Breast epithelium (tissue), 4 donors: ENCODE measurements around the gene SLBP. TPM values are rescaled to one million over a fixed set of nuclear protein-coding genes. Genes with fewer than 3 reads are reported as not detected.

Source experiments
- DNase-seq, 2 donors: peaks; one replicate each; pipeline ENCODE4 v3.0.0-alpha.2; 2019; ENCODE audit warnings: low spot score in 2 of 2
- H3K27ac ChIP-seq, 2 donors: fragments of 200-600 bp; sonication (generic) in 1 of 2; one replicate each; pipeline ENCODE4 v1.5.1; 2016 to 2019; ENCODE audit warnings: mild to moderate bottlenecking in 1 of 2
- H3K27me3 ChIP-seq, 2 donors: fragments of 200-600 bp; sonication (generic) in 1 of 2; one replicate each; pipeline versions ENCODE4 v1.5.1 to v1.6.0; 2017 to 2019; ENCODE audit warnings: control low read depth in 1 of 2, mild to moderate bottlenecking in 1 of 2
- H3K36me3 ChIP-seq: fragments of 200-600 bp; one replicate; pipeline ENCODE4 v1.5.1; 2019
- H3K4me1 ChIP-seq, 2 donors: fragments of 200-600 bp; sonication (generic); one replicate each; pipeline ENCODE4 v1.5.1; 2016 to 2019; ENCODE audit warnings: control low read depth in 1 of 2
- H3K4me3 ChIP-seq, 3 donors: fragments of 200-600 bp; sonication (generic); 1 replicate in 2 of 3; 2 replicates in 1 of 3; pipeline ENCODE4 v1.5.1; 2016 to 2019; ENCODE audit warnings: mild to moderate bottlenecking in 3 of 3, moderate library complexity in 2 of 3
- H3K9me3 ChIP-seq, 2 donors: fragments of 200-600 bp; sonication (generic) in 1 of 2; one replicate each; pipeline ENCODE4 v1.5.1; 2016 to 2019; ENCODE audit warnings: control low read depth in 1 of 2
- CTCF ChIP-seq, 3 donors: fragments of 450-650 bp; IDR thresholded peaks; one replicate each; pipeline ENCODE4 v1.5.1; 2016 to 2017; ENCODE audit warnings: antibody characterized with exemption in 3 of 3, mild to moderate bottlenecking in 3 of 3, moderate library complexity in 3 of 3
- POLR2A ChIP-seq: fragments of 450-650 bp; IDR thresholded peaks from one replicate; pipeline ENCODE4 v1.6.1; 2016; ENCODE audit warnings: antibody characterized with exemption, mild to moderate bottlenecking, moderate library complexity
- POLR2AphosphoS5 ChIP-seq, 3 donors: sonication (generic); formaldehyde crosslinking; IDR thresholded peaks; one replicate each; pipeline ENCODE4 v1.6.1; 2017; ENCODE audit warnings: antibody characterized with exemption in 3 of 3
- intact Hi-C: fragments of 100-400 bp; cut with DNase I; formaldehyde crosslinking; loops from one replicate; pipeline ENCODE4 v1.15.1; 2023; ENCODE audit warnings: low total_unique reads
- total RNA-seq, 3 donors: library from RNA; depleted of rRNA; stranded (reverse); fragments of >200 nt; gene quantifications; one replicate each; pipeline ENCODE4 v1.1.0, GENCODE V29; 2016

SLBP gene
- total RNA-seq, 3 donors from 2014 or later: 45.1 to 52.0 (median 45.6) TPM

- H3K4me3 ChIP-seq: no peak overlapping the region
- H3K4me1 ChIP-seq: no peaks in the 10 kb centered on the region
- intact Hi-C loops: loop anchor here (10.0 kb wide), 1 partner anchor 141 kb away; the partner anchor contains the start of gene FGFR3
- no peak for TF ChIP-seq POLR2AphosphoS5 (IDR thresholded peaks at IDR 0.05)
- TF ChIP-seq CTCF (IDR thresholded peaks at IDR 0.05): no peak
- TF ChIP-seq POLR2A: no peak
- H3K27ac ChIP-seq: no peak overlapping the region
- no peaks in the 10 kb centered on the region for H3K27me3 ChIP-seq
- no peaks in the 10 kb centered on the region for H3K9me3 ChIP-seq
- no peaks in the 10 kb centered on the region for H3K36me3 ChIP-seq
- no peak for DNase-seq
Measured at GRCh38 chr4:1653776-1654175, 58.3 kb downstream of the SLBP start.

GRCh38 chr4:1652088-1652487, 60.0 kb downstream of the SLBP start:
- H3K27me3 ChIP-seq: no peaks in the 10 kb centered on the region
- H3K9me3 ChIP-seq: no peaks in the 10 kb centered on the region
- no peaks in the 10 kb centered on the region for H3K4me1 ChIP-seq
- DNase-seq: no peak
- no peak overlapping the region for H3K27ac ChIP-seq
- H3K36me3 ChIP-seq: no peaks in the 10 kb centered on the region
- intact Hi-C loops: loop anchor here (10.0 kb wide), 1 partner anchor 143 kb away; the partner anchor contains the start of gene FGFR3
- TF ChIP-seq POLR2AphosphoS5 (IDR thresholded peaks at IDR 0.05) (no peak), CTCF (IDR thresholded peaks at IDR 0.05) (no peak), POLR2A (no peak)
- no peak overlapping the region for H3K4me3 ChIP-seq

- Histone ChIP-seq H3K4me1 (no peaks in the 10 kb centered on the region), H3K36me3 (no peaks in the 10 kb centered on the region), H3K4me3 (no peak overlapping the region), H3K27ac (no peak overlapping the region), H3K27me3 (no peaks in the 10 kb centered on the region), H3K9me3 (no peaks in the 10 kb centered on the region)
- no peak for DNase-seq
- intact Hi-C loops: loop anchor here (10.0 kb wide), 1 partner anchor 143 kb away; the partner anchor contains the start of gene FGFR3
- TF ChIP-seq CTCF (IDR thresholded peaks at IDR 0.05) (no peak), POLR2AphosphoS5 (IDR thresholded peaks at IDR 0.05) (no peak), POLR2A (no peak)
Measured at GRCh38 chr4:1651609-1652008, 60.5 kb downstream of the SLBP start.

GRCh38 chr4:1648962-1649361, 63.2 kb downstream of the SLBP start:
- Histone ChIP-seq H3K4me1 (no peaks in the 10 kb centered on the region), H3K27ac (no peak overlapping the region), H3K27me3 (no peaks in the 10 kb centered on the region), H3K36me3 (no peaks in the 10 kb centered on the region), H3K9me3 (no peaks in the 10 kb centered on the region), H3K4me3 (no peak overlapping the region)
- no peak for TF ChIP-seq POLR2AphosphoS5 (IDR thresholded peaks at IDR 0.05)
- no peak for TF ChIP-seq POLR2A
- TF ChIP-seq CTCF (IDR thresholded peaks at IDR 0.05): no peak
- intact Hi-C loops: no loop called here
- DNase-seq: no peak

- Histone ChIP-seq H3K4me3 (no peak overlapping the region), H3K27ac (no peak overlapping the region), H3K4me1 (no peaks in the 10 kb centered on the region), H3K27me3 (no peaks in the 10 kb centered on the region), H3K36me3 (no peaks in the 10 kb centered on the region), H3K9me3 (no peaks in the 10 kb centered on the region)
- no peak for TF ChIP-seq POLR2AphosphoS5 (IDR thresholded peaks at IDR 0.05)
- no peak for TF ChIP-seq CTCF (IDR thresholded peaks at IDR 0.05)
- TF ChIP-seq POLR2A: no peak
- intact Hi-C loops: no loop called here
- DNase-seq: no peak
Measured at GRCh38 chr4:1647432-1647831, 64.7 kb downstream of the SLBP start.
